Osteoblast (primary cell): Measurements from ENCODE around the gene RAB33B. TPM values are rescaled to one million over a fixed set of nuclear protein-coding genes. Genes with fewer than 3 reads are reported as not detected.

Experiments used
- DNase-seq: peaks from one replicate; pipeline ENCODE4 v3.0.0; 2011; ENCODE audit warnings: low spot score, mixed read lengths; ENCODE audit not compliant: insufficient read length; ENCODE audit errors: missing footprints
- H2AFZ ChIP-seq: 2 replicates; pipeline ENCODE4 v1.6.0; 2011; ENCODE audit warnings: mild to moderate bottlenecking, low read length
- H3K27ac ChIP-seq: 2 replicates; pipeline ENCODE4 v1.5.1; 2011; ENCODE audit warnings: mild to moderate bottlenecking, low read depth, low read length, moderate library complexity
- H3K27me3 ChIP-seq: 2 replicates; pipeline ENCODE4 v1.6.0; 2012; ENCODE audit warnings: mild to moderate bottlenecking, control low read depth, inconsistent platforms, low read length, moderate library complexity; ENCODE audit not compliant: insufficient read depth
- H3K36me3 ChIP-seq: 2 replicates; pipeline ENCODE4 v1.5.1; 2011; ENCODE audit warnings: mild to moderate bottlenecking, low read length, control low read depth, moderate library complexity; ENCODE audit not compliant: insufficient read depth
- H3K4me1 ChIP-seq: 2 replicates; pipeline ENCODE4 v1.5.1; 2011; ENCODE audit warnings: mild to moderate bottlenecking, low read length, control low read depth, moderate library complexity; ENCODE audit not compliant: insufficient read depth
- H3K4me2 ChIP-seq: 2 replicates; pipeline ENCODE4 v1.6.0; 2011; ENCODE audit warnings: mild to moderate bottlenecking, low read length; ENCODE audit not compliant: insufficient read depth
- H3K4me3 ChIP-seq: fragments of 200-600 bp; sonication (generic); 3 replicates; pipeline ENCODE4 v1.5.1; 2012; ENCODE audit warnings: mild to moderate bottlenecking, low read length, inconsistent platforms; ENCODE audit not compliant: insufficient read depth
- H3K79me2 ChIP-seq: 2 replicates; pipeline ENCODE4 v1.6.0; 2012; ENCODE audit warnings: mild to moderate bottlenecking, low read length, control low read depth, inconsistent platforms; ENCODE audit not compliant: insufficient read depth
- H3K9me3 ChIP-seq: 2 replicates; pipeline ENCODE4 v1.5.1; 2011; ENCODE audit warnings: low read depth, low read length, control low read depth
- H4K20me1 ChIP-seq: 2 replicates; pipeline ENCODE4 v1.6.0; 2012; ENCODE audit warnings: mild to moderate bottlenecking, low read length, control low read depth; ENCODE audit not compliant: insufficient read depth
- total RNA-seq: library from RNA; depleted of rRNA; stranded (reverse); fragments of >200 nt; gene quantifications from 2 replicates; pipeline ENCODE4 v1.2.3, GENCODE V29; 2012
- TF ChIP-seq, protein P1 (sequence below): IDR thresholded peaks from 2 replicates; pipeline ENCODE4 v1.5.1; 2011; ENCODE audit warnings: mild to moderate bottlenecking, low read depth, low read length, moderate library complexity; ENCODE audit errors: extremely low read depth

RAB33B gene
- total RNA-seq, 1 donor, result 24.6 TPM

DNA sequence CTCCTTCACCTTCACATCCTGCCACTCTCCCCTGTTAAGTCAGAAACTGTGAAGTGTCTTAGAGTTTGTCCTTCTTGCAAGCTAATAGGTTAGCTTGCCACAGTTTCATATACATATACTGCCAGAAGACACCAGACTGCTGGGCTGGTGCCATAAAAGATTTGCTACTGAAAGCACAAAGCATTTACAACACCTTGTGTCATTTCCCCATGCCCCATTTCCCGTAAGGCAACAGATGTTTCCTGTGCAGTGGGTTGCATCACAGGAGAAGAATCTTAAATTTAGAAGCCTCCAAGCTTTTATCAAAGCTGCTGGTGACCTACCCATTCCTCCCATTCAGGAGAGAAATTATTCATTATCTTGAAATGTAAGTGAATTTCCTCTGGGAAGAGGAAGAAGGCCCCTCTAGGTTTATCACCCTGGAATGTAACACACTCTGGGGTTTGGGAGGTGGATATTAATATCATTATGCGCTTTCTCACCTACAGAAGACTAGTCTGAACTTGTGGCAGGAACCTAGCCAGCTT lies 34.5 kb upstream of the RAB33B start:
- Histone ChIP-seq H3K9me3 (no peaks in the 10 kb centered on the region), H2AFZ (no peak overlapping the region), H3K4me1 (peaks cover 4% of the 10 kb centered on the region), H3K36me3 (peaks cover 8% of the 10 kb centered on the region), H3K4me3 (no peak overlapping the region), H3K27me3 (no peaks in the 10 kb centered on the region), H3K4me2 (no peak overlapping the region), H3K27ac (no peak overlapping the region), H4K20me1 (peaks cover 3% of the 10 kb centered on the region), H3K79me2 (no peaks in the 10 kb centered on the region)
- TF ChIP-seq, protein P1, sequence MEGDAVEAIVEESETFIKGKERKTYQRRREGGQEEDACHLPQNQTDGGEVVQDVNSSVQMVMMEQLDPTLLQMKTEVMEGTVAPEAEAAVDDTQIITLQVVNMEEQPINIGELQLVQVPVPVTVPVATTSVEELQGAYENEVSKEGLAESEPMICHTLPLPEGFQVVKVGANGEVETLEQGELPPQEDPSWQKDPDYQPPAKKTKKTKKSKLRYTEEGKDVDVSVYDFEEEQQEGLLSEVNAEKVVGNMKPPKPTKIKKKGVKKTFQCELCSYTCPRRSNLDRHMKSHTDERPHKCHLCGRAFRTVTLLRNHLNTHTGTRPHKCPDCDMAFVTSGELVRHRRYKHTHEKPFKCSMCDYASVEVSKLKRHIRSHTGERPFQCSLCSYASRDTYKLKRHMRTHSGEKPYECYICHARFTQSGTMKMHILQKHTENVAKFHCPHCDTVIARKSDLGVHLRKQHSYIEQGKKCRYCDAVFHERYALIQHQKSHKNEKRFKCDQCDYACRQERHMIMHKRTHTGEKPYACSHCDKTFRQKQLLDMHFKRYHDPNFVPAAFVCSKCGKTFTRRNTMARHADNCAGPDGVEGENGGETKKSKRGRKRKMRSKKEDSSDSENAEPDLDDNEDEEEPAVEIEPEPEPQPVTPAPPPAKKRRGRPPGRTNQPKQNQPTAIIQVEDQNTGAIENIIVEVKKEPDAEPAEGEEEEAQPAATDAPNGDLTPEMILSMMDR, result no peak
- no peak for DNase-seq

DNA sequence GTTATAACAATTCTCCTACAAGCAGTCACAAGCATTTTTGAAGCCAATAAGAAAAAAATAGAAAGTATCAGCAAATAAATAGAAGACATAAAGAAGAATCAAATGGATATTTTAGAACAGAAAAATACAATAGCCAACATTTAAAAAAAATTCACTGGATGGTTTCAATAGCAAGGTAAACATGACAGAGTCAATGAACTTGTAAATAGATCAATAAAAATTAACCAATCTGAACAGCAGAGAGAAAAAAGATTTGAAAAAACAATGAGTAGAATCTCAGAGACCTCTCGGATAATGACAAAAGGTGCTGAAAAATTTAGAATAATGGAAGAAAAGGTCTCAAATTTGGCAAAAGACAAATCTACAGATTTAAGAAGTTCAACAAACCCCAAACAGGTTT lies 33.3 kb upstream of the RAB33B start:
- Histone ChIP-seq H3K4me3 (no peak overlapping the region), H3K79me2 (no peaks in the 10 kb centered on the region), H3K36me3 (peaks cover 8% of the 10 kb centered on the region), H4K20me1 (peaks cover 3% of the 10 kb centered on the region), H3K27ac (no peak overlapping the region), H3K27me3 (no peaks in the 10 kb centered on the region), H3K9me3 (no peaks in the 10 kb centered on the region), H3K4me1 (peaks cover 4% of the 10 kb centered on the region), H3K4me2 (no peak overlapping the region), H2AFZ (no peak overlapping the region)
- no peak for DNase-seq
- TF ChIP-seq, protein P1, result no peak

- no peaks in the 10 kb centered on the region for H3K79me2 ChIP-seq
- H2AFZ ChIP-seq, result no peak overlapping the region
- peaks cover 8% of the 10 kb centered on the region for H3K36me3 ChIP-seq
- no peak overlapping the region for H3K4me2 ChIP-seq
- no peaks in the 10 kb centered on the region for H3K4me1 ChIP-seq
- no peaks in the 10 kb centered on the region for H4K20me1 ChIP-seq
- no peak for DNase-seq
- no peaks in the 10 kb centered on the region for H3K27me3 ChIP-seq
- no peak overlapping the region for H3K27ac ChIP-seq
- H3K9me3 ChIP-seq, result peaks cover 3% of the 10 kb centered on the region
- no peak overlapping the region for H3K4me3 ChIP-seq
- TF ChIP-seq, protein P1, result no peak
Measured at GRCh38 chr4:139436122-139436521, 17.8 kb upstream of the RAB33B start.

DNA sequence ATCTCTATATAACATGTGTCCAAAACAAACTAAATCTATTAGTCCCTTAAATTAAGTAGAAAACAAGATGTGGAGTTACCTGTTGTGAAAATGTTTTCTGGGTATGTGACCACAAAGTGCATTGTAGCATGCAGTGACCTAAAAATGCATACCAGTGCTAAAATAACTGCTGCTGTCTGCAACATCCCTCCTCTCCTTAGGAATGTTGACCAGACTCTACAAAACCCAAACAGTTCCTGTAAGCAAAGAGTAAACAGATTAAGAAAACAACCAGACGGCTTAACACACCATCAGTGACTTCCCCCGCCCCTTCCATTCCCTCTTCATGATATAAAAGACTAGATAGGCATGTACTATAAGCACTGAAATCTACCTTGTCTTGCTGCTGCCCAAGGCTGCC lies 15.8 kb upstream of the RAB33B start:
- no peak for DNase-seq
- Histone ChIP-seq H3K27me3 (no peaks in the 10 kb centered on the region), H3K27ac (no peak overlapping the region), H2AFZ (no peak overlapping the region), H4K20me1 (no peaks in the 10 kb centered on the region), H3K36me3 (peaks cover 8% of the 10 kb centered on the region), H3K4me2 (no peak overlapping the region), H3K9me3 (peaks cover 3% of the 10 kb centered on the region), H3K4me1 (no peaks in the 10 kb centered on the region), H3K79me2 (no peaks in the 10 kb centered on the region), H3K4me3 (no peak overlapping the region)
- TF ChIP-seq, protein P1, result no peak
